GM12878 (cell line): ENCODE measurements around the gene METTL14.

Experiments used
- CUX1 ChIP-seq: IDR thresholded peaks from 2 replicates; pipeline ENCODE4 v1.6.1; 2012; ENCODE audit warnings: improper control_type of control experiment, low read depth, low read length; ENCODE audit not compliant: insufficient replicate concordance
- JUNB ChIP-seq: IDR thresholded peaks from 2 replicates; pipeline ENCODE4 v1.6.1; 2016; ENCODE audit warnings: antibody characterized with exemption, mild to moderate bottlenecking
- POLR2AphosphoS5 ChIP-seq: IDR thresholded peaks from 2 replicates; pipeline ENCODE4 v1.6.1; 2011; ENCODE audit warnings: mild to moderate bottlenecking, low read length, inconsistent platforms
- ZBTB33 ChIP-seq: fragments of 450-650 bp; IDR thresholded peaks from 2 replicates; pipeline ENCODE4 v1.6.1; 2017; ENCODE audit warnings: mild to moderate bottlenecking
- ZSCAN29 ChIP-seq: fragments of 450-650 bp; IDR thresholded peaks from 2 replicates; pipeline ENCODE4 v1.6.1; 2017; ENCODE audit warnings: mild to moderate bottlenecking, moderate library complexity

- TF ChIP-seq POLR2AphosphoS5: no peak
- no peak for TF ChIP-seq CUX1
- no peak for TF ChIP-seq ZBTB33
- no peak for TF ChIP-seq JUNB
- no peak for TF ChIP-seq ZSCAN29
These were observed 68.5 kb downstream of the METTL14 start for GRCh38 chr4:118753685-118754084.
